NCI-H2227 (cell line): ENCODE measurements around the gene NDUFA7.
"Not testable (repeated sequence)": the region's sequence is repeated elsewhere in the genome, so short reads cannot be mapped to it uniquely, and the experiment has no call there.

ENCODE experiments used
- DNase-seq: peaks from one replicate; lab custom pipeline; 2025; ENCODE audit not compliant: unreplicated experiment; lab: John Stamatoyannopoulos, UW

The NDUFA7 gene

DNA sequence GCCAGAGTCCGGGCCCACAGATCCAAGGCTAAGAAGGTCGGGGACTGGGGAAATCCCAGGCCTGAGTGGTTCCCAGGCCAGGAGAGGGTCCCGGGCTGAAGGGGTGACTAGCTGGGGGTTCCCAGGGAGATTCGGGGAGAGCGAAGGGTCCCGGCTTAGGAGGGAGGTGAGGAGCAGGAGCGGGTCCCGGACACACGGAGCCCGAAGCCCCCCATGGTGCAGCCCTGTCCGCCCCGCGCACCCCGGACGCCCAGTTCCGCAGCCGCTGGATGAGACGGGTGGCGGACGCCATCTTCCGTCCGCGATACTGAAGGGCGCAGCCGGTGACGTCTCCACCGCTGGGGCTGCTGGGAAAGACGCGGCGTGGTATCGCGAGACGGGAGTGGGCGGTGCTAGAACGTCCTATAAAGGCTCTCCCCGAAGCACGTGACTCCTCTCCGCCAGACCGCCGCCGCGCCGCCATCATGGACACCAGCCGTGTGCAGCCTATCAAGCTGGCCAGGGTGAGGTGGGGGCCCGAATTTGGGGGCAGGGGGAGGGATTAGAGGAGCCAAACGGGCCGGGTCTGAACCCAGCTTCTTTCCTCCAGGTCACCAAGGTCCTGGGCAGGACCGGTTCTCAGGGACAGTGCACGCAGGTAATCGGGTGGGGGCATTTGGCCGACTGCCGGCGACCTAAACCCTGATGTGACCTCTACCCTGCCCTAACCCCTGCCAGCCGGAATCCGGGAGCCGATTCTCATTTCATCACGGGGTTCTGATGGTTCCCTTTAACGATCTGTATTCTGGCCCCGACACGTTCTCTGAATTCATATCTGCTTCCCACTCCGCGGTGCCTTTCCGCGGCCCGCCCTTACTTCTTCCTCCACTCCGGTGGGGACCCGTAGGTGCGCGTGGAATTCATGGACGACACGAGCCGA, at the start of gene NDUFA7, which contains the start of gene RPS28:
TSS of gene NDUFA7 (minus strand) at position 309 of the 919 bp plus-strand sequence. CDS start at position 292, 17 bp downstream.
TSS of gene RPS28 (plus strand) at position 430 of the 919 bp plus-strand sequence. CDS start at position 465, 35 bp downstream.
- DNase-seq = peak; percentile 95

DNA sequence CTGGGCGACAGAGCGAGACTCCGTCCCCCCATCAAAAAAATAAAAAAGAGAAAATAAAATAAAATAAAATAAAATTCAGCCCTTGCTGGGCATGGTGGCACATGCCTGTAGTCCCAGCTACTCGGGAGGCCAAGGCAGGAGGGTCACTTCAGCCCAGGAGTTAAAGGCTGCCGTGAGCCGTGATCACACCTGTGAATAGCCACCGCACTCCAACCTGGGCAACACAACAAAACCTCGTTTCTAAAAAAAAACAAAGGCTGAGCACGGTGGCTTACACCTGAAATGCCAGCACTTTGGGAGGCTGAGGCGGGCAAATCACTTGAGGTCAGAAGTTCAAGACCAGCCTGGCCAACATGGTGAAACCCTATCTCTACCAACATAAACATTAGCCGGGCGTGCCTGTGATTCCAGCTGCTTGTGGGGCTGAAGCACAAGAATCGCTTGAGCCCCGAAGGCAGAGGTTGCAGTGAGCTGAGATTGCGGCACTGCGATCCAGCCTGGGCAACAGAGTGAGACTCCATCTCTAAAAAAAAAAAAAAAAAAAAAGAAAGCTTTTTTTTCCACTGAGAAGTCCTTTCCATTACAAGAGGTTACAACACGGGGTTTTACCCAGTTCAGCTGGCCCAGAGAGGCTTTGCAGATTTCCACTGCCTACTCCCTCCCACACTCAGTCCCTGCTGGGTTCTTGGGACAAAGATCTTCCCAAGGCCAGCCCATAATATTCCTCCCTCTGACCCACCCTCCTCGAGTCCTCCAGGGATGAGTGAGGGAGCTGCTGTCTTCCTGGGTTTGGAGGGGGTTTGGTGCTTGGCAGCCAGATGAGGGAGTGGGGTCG, 49.2 kb upstream of the NDUFA7 start:
- no peak for DNase-seq

DNA sequence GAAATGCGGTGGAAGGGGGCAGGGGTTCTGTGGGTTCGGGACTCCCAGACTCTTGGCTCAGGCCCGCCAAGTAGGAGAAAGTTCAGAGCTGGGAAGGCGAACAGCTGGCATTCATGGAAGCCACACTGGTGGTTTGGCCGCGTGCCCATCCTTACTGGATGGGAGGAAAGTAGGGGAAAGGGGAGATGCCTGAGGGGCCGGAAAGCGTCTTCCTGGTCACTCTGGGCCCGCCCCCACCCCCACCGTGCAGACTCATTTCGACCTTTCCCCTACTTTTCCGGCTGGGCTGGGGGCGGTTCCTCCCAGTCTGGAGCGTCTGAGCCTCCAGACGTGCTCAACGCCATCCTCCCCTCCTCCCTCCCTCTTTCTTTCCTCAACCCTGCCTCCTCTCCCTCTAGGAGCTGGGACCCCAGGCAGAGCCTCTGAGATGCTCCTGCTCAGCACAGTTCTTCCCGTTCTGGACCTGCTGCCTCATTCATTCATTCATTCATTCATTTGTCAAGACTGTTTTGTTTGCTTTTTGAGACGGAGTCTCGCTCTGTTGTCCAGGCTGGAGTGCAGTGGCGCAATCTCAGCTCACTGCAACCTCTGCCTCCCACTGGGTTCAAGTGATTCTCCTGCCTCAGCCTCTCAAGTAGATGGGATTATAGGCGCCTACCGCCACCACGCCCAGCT, 46.3 kb upstream of the NDUFA7 start:
- DNase-seq = peak; percentile 52

DNA sequence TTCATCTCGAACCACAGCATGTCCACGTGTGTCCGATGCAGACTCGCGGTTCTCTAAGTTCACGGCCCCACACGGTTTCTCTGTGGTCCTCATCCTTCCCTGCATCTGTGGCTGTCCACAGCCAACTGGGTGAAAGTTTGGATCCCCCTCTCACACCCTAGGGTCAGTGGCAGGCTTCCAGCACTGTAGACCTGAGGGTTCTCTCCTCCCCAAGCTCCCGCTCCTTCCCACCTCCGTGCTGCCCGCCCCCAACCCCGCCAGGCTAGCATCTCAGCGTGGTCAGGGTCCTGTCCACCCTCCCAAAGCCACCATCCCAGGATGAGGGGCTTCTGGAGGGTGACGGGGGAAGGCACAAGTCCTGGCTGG, 45.8 kb upstream of the NDUFA7 start:
- DNase-seq = no peak

DNA sequence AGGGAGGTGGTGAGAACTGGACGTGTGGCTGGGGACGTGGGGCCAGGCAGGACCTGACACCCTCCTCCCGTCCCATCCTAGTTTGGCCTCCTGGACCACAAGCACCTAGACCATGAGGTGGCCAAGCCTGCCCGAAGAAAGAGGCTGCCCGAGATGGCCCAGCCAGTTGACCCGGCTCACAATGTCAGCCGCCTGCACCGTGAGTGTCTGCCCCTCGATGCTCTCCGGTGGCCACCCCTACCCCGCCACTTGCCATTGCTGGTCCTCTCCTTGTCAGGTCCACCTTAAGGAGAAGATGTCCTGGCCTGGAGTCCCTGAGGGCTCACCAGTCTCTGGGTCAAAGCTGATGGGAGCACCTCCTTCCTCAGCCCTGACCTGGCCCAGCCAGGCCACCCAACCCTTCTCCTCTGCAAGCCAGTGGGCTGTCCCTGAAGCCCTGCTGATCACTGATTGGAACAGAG, 45.0 kb upstream of the NDUFA7 start:
- DNase-seq = no peak

DNA sequence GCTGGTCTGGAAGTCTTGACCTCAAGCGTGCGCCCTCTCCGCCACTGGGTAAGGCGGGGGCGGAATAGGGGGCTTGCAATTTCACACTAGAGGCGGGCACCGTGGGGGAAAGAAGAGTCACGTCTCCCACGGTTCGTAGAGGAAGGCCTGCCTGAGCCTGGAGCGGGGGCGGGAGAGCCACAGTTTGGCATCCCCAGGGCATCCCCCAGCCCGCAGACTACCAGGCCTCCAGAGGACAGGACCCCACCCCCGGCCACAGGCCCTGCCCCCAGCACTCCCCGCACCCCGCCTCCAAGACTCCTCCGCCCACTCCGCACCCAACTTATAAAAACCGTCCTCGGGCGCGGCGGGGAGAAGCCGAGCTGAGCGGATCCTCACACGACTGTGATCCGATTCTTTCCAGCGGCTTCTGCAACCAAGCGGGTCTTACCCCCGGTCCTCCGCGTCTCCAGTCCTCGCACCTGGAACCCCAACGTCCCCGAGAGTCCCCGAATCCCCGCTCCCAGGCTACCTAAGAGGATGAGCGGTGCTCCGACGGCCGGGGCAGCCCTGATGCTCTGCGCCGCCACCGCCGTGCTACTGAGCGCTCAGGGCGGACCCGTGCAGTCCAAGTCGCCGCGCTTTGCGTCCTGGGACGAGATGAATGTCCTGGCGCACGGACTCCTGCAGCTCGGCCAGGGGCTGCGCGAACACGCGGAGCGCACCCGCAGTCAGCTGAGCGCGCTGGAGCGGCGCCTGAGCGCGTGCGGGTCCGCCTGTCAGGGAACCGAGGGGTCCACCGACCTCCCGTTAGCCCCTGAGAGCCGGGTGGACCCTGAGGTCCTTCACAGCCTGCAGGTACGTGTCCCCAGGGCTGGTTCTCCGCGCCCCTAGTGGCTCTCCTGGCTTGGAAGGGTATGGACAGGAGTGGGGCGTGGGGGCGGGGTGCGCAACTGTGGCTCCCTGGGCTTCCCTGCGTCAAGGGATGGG, 42.9 kb upstream of the NDUFA7 start, which contains the start of gene ANGPTL4:
TSS of gene ANGPTL4 (plus strand) at position 353 of the 969 bp plus-strand sequence. CDS start at position 520, 167 bp downstream.
- DNase-seq = peak; percentile 70

DNA sequence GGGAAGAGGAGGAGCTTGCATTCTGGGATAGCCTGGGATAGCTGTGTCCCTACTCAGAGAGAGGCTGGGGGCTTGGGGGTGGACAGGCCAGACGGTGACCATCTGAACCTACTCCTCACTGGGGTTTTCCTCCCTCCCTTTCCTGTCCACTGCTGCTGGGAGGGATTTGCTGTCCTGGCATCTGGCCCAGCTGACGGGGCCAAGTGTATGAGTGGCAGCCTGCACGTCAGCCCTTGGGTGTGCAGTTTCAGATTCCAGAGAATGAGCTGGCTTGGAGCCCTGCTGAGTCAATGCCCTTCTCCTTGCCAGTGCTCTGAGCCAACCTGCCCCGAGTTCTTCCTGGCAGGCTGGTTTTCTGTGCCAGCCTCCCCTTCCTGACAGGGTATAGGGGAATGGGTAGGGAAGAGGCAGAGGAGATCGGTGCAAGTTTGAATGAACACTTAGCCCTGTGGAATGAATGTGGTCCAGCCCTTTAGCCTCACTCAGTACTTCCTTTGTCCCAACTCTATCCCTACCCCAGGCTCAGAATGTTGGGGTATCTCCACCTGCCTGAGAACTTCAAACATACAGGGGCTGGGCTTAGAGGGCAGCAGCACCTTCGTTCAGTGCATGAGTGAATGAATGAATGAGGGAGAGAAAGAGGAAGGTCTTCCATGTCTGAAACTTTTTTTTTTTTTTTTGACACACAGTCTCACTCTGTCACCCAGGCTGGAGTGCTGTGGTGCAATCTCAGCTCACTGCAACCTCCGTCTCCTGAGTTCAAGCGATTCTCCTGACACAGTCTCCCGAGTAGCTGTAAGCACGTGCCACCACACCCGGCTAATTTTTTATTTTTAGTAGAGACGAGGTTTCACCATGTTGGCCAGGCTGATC, 41.0 kb upstream of the NDUFA7 start:
- peak; percentile 9 for DNase-seq

DNA sequence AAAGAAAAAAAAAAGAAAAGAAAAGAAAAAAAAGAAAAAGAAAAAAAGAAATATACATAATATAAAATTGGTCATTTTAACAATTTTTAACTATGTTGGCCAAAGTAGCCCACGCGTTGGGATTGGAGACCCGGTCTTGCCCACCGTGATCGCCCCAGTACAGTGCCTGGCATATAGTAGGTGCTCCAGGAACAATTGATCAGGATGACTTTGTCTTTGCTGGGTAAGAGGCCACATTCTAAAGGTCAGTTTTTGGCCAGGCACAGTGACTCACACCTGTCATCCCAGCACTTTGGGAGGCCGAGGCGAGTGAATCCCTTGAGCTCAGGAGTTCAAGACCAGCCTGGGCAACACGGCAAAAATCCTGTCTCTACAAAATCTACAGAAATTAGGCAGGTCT, 39.0 kb upstream of the NDUFA7 start:
- DNase-seq = no peak

DNA sequence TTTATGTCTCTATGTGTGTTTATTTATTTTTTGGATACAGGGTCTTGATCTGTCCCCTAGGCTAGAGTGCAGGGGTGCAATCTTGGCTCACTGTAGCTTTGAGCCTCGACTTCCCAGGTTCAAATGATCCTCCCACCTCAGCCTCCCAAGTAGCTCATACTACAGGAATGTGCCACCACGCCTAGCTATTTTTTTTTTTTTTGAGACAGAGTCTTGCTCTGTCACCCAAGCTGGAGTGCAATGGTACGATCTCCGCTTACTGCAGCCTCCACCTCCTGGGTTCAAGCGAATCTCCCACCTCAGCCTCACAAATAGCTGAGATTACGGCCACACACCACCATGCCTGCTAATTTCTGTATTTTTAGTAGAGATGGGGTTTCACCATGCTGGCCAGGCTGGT, 37.8 kb upstream of the NDUFA7 start:
- DNase-seq = no peak

DNA sequence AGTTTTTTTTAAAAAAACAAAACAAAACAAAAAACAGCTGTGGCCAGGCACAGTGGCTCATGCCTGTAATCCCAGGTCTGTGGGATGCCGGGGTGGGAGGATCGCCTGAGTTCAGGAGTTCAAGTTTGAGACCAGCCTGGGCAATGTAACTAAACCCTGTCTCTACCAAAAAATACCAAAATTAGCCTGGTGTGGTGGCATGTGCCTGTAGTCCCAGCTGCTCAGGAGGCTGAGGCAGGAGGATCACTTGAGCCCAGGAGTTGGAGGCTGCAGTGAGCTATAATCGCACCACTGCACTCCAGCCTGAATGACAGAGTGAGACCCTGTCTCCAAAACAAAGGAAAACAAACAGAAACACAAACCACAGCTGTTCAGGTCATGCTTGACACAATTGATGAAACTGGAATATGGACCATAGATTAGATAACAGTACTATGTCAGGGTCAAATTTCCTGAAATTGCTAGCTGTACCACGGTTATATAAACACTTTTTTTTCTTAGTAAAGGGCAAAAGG, 35.9 kb upstream of the NDUFA7 start:
- no peak for DNase-seq

DNA sequence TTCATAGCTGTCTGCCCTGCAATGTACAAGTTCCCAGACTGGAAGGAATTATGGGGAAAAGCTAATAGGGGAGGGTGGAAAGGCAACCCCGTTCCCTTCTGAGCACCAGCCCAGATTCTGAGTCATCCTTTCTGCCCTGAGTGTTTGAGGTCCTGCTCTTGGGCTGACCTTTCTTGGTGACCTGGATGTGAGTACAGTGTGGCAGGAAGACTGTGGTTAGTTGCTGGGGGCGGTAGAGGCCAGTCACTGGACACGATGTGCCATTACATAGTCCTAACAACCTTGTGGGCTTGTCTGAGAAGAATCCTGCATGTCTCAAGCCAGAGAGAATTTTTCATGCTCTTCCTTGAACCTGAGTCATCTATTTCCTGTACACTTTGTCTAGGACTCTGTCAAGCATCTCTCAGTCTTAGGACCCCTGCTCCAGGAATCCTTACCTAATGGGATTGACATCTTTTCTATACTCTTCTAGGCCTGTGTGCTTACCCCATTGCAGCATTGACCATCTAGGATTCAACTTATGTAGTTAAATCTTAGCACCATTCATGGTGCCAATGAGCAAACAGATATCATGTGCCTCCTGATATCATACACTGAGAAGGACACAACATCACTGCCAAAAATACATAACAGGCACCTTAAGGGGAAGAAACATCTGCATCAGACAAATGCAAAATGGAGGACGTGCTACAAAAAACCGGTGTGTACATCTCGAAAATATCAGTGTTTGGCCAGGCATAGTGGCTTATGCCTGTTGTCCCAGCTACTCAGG, 34.6 kb upstream of the NDUFA7 start:
- no peak for DNase-seq

DNA sequence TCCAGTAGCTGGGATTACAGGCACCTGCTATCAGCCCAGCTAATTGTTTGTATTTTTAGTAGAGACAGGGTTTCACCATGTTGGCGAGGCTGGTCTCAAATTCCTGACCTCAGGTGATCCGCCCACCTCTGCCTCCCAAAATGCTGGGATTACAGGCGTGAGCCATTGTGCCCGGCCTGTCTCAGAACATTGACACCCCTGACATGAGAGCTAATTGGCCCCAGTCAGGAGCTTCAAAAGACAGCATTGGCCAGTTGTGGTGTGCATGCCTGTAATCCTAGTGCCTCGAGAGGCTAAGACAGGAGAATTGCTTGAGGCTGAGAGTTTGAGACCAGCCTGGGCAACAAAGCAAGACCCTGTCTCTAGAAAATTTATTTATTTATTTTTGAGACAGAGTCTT, 31.7 kb upstream of the NDUFA7 start:
- DNase-seq = not testable (repeated sequence)

DNA sequence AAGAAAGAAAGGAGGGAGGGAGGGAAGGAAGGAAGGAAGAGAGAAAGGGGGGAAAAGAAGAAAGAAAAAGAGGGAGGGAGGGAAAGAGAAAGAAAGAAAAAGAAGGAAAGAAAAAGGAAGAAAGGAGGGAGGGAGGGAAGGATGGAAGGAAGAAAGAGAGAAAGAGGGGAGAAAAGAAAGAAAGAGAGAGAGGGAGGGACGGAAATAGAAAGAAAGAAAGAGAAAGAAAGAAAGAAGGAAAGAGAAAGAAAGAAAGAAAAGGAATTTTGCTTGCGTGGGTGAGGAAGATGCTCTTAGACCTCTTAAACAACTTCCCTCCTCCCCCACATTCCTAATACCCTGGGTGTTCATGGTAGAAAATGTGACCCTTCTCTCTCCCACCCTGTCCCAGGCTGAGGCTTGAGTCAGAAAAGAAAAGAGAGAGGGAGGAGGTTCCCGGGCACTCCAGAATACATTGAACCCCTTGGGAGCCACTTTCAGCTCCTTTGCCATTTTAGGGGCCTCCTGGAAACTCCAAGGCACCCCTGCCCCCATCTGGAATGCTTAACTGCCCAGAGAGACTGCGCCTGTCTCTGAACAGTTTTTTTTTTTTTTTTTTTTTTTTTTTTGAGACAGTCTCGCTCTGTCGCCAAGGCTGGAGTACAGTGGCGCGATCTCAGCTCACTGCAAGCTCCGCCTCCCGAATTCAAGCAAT, 31.1 kb upstream of the NDUFA7 start:
- DNase-seq = no peak

DNA sequence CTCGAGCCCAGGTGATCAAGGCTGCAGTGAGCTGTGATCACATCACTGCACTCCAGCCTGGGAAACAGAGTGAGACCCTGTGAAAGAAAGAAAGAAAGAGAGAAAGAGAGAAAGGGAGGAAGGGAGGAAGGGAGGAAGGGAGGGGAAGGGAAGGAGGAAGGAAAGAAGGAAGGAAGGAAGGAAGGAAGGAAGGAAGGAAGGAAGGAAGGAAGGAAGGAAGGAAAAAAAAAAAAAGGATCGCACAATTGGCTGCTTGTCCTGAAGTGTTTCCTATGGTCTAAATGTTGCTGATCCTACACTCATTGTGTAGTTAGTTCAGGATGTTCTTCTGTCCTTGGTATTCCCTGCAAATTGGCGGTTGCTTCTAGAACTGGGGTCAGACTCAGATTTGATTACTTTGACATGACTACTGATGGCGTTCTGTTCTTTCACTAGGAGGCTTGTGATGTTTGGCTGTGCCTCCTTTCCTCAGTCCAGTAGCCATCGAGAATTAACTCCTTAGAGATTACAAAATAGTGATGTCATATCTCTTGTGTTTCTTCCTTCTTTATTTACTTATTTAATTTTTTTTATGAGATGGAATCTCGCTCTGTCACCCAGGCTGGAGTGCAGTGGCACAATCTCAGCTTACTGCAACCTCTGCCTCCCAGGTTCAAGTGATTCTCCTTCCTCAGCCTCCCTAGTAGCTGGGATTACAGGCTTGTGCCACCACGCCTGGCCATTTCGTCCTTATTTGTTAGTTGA, 28.6 kb upstream of the NDUFA7 start:
- DNase-seq = not testable (repeated sequence)

DNA sequence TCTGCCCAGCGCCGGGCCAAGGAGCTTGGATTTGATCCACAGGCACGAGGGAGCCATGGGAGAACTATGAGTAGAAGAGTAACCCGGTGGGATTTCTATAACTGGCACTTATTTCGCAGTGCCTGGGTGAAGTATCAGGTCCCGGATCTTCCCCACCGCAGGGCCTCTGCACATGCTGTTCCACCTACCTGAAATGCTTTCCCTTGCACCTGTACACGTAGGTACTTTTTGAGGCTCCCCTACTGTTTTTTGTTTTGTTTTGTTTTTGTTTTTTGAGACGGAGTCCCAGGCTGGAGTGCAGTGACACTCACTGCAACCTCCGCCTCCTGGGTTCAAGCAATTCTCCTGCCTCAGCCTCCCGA, 22.3 kb upstream of the NDUFA7 start:
- no peak for DNase-seq

DNA sequence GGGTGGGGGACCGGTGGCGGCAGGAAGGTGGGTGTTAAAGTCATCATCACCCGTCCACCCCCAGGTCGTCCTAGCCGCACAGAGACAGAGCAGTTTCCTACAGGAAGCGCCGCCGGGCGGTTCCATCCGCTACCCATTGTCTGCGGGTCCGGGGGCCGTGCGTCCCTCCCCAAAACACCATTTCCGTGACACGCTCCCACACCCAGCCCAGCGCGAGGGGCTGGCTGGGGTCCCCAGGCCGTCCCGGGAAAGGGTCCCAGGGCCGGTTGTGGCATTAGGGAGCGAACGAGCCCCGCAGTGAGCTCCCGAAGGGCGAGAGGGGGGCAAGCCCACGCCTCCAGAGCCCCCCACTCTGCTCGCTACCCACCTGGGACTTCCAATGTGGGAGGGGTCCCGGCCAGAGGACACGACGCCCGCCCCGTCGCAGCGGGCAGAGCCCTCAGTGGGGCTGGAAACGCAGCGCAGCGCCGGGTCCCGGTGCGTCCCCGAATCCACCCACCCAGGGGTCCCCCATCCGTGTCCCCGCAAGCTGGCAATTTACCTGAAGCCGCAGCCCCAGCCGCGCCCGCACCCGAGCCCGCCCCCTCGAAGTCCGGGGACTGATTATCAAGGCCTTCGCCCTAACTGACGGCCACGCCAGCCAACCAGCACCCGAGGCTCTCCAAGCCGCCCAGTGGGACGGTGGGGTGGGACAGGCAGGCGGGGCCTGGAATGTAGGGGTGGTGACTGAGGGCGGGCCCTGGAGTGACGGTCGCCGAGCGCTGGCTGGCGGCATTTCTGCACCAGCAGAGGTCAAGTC, 21.7 kb upstream of the NDUFA7 start, which contains the start of gene KANK3:
TSS of gene KANK3 (minus strand) at position 579 of the 799 bp plus-strand sequence. CDS start 5,434 bp downstream, outside the sequence.
- peak; percentile 93 for DNase-seq
